OCI-LY3 (cell line): ENCODE measurements around the gene OR1F1.

ENCODE experiments used
- H2AFZ ChIP-seq: fragments of 200-600, 300-600 bp; shearing (Covaris generic); 2 replicates; pipeline ENCODE4 v1.6.0; 2014; ENCODE audit warnings: antibody characterized with exemption, low read depth, low read length
- H3K27ac ChIP-seq: fragments of 200-600, 300-600 bp; sonication (generic); 2 replicates; pipeline ENCODE4 v1.5.1; 2014; ENCODE audit warnings: mild to moderate bottlenecking, low read length, moderate library complexity, mixed read lengths
- H3K27me3 ChIP-seq: fragments of 200-600, 300-600 bp; sonication (generic); 2 replicates; pipeline ENCODE4 v1.6.1; 2014; ENCODE audit warnings: low read depth, low read length, mixed read lengths
- H3K36me3 ChIP-seq: fragments of 200-600, 300-600 bp; sonication (generic); replicated peaks from 2 replicates; pipeline ENCODE3; 2014; ENCODE audit warnings: low read depth, low read length, mixed read lengths
- H3K4me1 ChIP-seq: fragments of 300-600, 200-600 bp; sonication (generic); 2 replicates; pipeline ENCODE4 v1.6.1; 2014; ENCODE audit warnings: low read length, mixed read lengths
- H3K4me2 ChIP-seq: fragments of 200-600, 300-600 bp; sonication (generic); 2 replicates; pipeline ENCODE4 v1.6.1; 2014; ENCODE audit warnings: low read length, mixed read lengths
- H3K4me3 ChIP-seq: fragments of 300-600, 200-600 bp; sonication (generic); 2 replicates; pipeline ENCODE4 v1.5.1; 2014; ENCODE audit warnings: antibody characterized with exemption, mild to moderate bottlenecking, low read length, moderate library complexity
- H3K79me2 ChIP-seq: fragments of 300-600, 200-600 bp; shearing (Covaris generic); 2 replicates; pipeline ENCODE4 v1.6.1; 2014; ENCODE audit warnings: mild to moderate bottlenecking, low read length, mixed read lengths
- H3K9ac ChIP-seq: fragments of 300-600, 200-600 bp; shearing (Covaris generic); 2 replicates; pipeline ENCODE4 v1.6.0; 2014; ENCODE audit warnings: mild to moderate bottlenecking, low read length, moderate library complexity
- H3K9me3 ChIP-seq: fragments of 200-600, 300-600 bp; shearing (Covaris generic); 2 replicates; pipeline ENCODE4 v1.6.1; 2014; ENCODE audit warnings: low read length, mixed read lengths; ENCODE audit not compliant: insufficient read depth
- H4K20me1 ChIP-seq: fragments of 200-600, 300-600 bp; sonication (generic); 2 replicates; pipeline ENCODE4 v1.6.1; 2016; ENCODE audit warnings: low read length, mixed read lengths; ENCODE audit not compliant: insufficient read depth
- EZH2phosphoT487 ChIP-seq: fragments of 200-600 bp; shearing (Covaris generic); IDR thresholded peaks from 2 replicates; pipeline ENCODE4 v1.6.1; 2018; ENCODE audit warnings: antibody characterized with exemption, mixed run types, low read depth
- TF ChIP-seq, protein P1 (sequence below): fragments of 200-600, 300-600 bp; sonication (generic); IDR thresholded peaks from 2 replicates; pipeline ENCODE4 v1.5.1; 2014; ENCODE audit warnings: antibody characterized with exemption, low read length, low read depth

OR1F1 gene

DNA sequence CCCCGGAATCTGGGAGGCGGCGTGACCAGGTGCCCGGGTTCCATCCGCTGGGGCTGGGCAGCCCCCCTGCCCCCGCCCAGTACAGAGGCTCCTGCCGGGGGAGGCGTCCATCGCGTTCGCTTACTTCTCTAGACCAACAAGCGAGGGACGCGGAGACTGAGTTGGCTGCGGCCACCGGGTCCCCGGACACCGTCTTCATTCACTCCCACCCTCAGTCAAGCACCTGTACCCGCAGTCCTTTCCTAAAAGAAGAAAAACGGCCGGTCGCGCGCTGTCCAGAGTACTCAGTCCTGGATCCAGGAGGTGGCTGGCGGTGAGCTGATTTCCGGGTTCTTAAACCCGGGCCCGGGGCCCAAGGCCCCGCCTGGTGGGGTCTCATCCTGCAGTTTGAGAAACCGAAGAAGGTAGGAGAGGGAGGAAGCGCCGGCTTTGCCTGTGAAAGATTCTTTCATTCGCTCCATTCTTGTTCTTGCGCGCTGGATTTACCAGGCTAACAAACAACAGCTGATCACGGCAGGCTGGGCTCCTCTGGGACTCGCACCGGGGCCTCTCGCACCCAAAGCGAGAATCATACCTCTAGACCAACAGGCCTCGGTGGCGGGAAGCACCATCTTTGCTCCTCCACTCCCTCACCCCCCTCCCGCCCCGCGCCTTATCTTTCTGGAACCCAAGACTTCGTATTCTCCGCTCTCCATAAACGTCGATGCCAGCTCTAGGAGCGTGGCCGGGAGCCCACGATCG is 17.4 kb upstream of the OR1F1 start:
- Histone ChIP-seq H3K4me2 (peak overlapping the region; percentile 85), H3K27ac (peak overlapping the region; percentile 68), H3K36me3 (no peaks in the 10 kb centered on the region), H3K9me3 (no peaks in the 10 kb centered on the region), H3K4me1 (peaks cover 21% of the 10 kb centered on the region), H3K9ac (peak overlapping the region; percentile 65), H3K79me2 (no peaks in the 10 kb centered on the region), H2AFZ (peak overlapping the region; percentile 49), H4K20me1 (no peaks in the 10 kb centered on the region), H3K4me3 (peak overlapping the region; percentile 78), H3K27me3 (no peaks in the 10 kb centered on the region)
- no peak for TF ChIP-seq EZH2phosphoT487
- TF ChIP-seq, protein P1, sequence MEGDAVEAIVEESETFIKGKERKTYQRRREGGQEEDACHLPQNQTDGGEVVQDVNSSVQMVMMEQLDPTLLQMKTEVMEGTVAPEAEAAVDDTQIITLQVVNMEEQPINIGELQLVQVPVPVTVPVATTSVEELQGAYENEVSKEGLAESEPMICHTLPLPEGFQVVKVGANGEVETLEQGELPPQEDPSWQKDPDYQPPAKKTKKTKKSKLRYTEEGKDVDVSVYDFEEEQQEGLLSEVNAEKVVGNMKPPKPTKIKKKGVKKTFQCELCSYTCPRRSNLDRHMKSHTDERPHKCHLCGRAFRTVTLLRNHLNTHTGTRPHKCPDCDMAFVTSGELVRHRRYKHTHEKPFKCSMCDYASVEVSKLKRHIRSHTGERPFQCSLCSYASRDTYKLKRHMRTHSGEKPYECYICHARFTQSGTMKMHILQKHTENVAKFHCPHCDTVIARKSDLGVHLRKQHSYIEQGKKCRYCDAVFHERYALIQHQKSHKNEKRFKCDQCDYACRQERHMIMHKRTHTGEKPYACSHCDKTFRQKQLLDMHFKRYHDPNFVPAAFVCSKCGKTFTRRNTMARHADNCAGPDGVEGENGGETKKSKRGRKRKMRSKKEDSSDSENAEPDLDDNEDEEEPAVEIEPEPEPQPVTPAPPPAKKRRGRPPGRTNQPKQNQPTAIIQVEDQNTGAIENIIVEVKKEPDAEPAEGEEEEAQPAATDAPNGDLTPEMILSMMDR, result no peak

DNA sequence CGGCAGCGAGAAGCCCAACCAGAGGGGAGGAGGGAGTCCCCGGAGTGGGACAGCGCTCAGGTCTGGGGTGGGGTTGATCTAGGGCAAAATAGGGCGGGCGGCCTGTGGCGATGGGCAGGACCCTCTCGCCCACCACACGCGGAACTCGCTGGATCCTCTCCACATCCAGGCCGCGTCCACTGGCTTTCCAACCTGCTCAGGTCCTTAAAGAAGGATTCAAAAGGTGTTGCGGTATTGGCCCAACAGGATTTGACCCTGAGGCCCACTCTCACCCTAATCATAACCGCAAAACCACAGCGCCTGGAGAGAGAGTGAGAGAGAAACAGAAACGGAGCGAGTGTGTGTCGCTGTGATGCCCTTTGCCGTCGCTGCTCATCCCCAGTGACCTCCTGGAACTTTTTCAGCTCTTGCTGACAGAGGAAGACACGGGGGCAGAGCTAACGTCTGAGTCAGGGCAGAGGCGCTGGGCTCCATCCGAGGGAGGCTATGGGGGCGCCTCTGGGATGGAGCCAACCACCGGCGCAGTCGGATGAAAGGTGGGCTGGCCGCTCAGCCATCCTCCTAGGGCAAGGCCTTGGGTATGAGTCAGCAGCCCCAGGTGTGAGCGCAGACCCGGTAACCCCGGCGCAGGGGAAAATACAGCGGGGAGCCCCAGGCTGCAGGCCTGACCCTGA is 16.7 kb upstream of the OR1F1 start:
- Histone ChIP-seq H3K4me2 (peak overlapping the region; percentile 85), H3K4me1 (peaks cover 19% of the 10 kb centered on the region), H3K27ac (peak overlapping the region; percentile 68), H3K36me3 (no peaks in the 10 kb centered on the region), H3K9me3 (no peaks in the 10 kb centered on the region), H3K79me2 (no peaks in the 10 kb centered on the region), H3K9ac (peak overlapping the region; percentile 65), H3K27me3 (no peaks in the 10 kb centered on the region), H4K20me1 (no peaks in the 10 kb centered on the region), H3K4me3 (peak overlapping the region; percentile 78), H2AFZ (peak overlapping the region; percentile 49; the same call in 1 of the 2 replicates)
- TF ChIP-seq, protein P1, result no peak
- no peak for TF ChIP-seq EZH2phosphoT487

DNA sequence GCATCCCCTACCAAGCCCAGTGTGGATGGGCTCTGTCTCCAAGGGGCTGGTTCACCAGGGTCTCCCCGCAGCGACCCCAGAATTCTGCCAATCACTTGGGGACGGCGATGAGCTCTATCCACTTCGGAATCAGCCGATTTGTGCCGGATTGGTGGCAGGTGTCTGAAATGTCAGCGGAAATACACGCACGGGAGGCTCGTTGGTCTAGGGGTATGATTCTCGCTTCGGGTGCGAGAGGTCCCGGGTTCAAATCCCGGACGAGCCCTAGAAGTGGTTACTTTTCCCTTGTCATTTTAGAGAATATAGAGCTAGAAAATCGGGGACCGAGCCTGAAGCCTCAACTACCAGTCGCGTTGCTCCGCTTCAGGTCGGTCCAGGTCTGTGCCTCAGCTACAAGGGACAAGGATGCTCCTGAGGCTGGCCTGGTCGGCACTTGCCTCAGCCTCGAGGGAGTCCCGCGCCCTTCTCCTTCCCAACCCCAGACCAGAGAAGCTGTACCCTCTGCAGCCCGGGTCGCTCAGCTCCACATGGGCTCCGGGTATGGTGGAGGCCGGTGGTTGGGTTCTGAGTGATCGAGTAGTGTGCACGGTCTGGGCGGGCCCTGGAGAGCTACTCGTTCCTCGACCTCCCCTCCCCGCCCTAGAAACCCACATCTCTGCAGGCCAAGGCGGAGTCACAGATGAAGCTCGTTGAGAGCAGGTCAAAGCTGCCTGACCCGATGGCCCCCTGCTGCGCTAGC is 16.0 kb upstream of the OR1F1 start:
- Histone ChIP-seq H3K79me2 (no peaks in the 10 kb centered on the region), H3K9ac (peak overlapping the region; percentile 65), H3K4me2 (peak overlapping the region; percentile 85), H3K9me3 (no peaks in the 10 kb centered on the region), H3K27ac (peak overlapping the region; percentile 68), H3K4me3 (peak overlapping the region; percentile 78), H3K4me1 (peaks cover 19% of the 10 kb centered on the region), H4K20me1 (no peaks in the 10 kb centered on the region), H3K27me3 (no peaks in the 10 kb centered on the region), H2AFZ (peak overlapping the region; percentile 33; the same call in 1 of the 2 replicates), H3K36me3 (no peaks in the 10 kb centered on the region)
- TF ChIP-seq, protein P1, result no peak
- TF ChIP-seq EZH2phosphoT487, result no peak
